DND-41 (cell line): ENCODE measurements around the gene EFNA4.
A peak's percentile ranks its signal among the peaks of the same experiment; 100 is the strongest.

ENCODE experiments used
- ATAC-seq: fragments of 200-7000 bp; cut with Tn5 transposase; 3 replicates; pipeline ENCODE4 v1.9.1; 2021; ENCODE audit warnings: low read depth; ENCODE audit not compliant: insufficient read depth
- DNase-seq: peaks from one replicate; pipeline ENCODE4 v3.0.0-alpha.2; 2020
- H2AFZ ChIP-seq: 2 replicates; pipeline ENCODE4 v1.6.0; 2012; ENCODE audit warnings: low read depth, low read length
- H3K27ac ChIP-seq: 2 replicates; pipeline ENCODE4 v1.5.1; 2012; ENCODE audit warnings: low read length, inconsistent platforms
- H3K27me3 ChIP-seq: fragments of 200-600 bp; sonication (generic); 2 replicates; pipeline ENCODE4 v1.6.0; 2012; ENCODE audit warnings: low read length, mild to moderate bottlenecking, inconsistent platforms; ENCODE audit not compliant: insufficient read depth, poor library complexity
- H3K36me3 ChIP-seq: 2 replicates; pipeline ENCODE4 v1.5.1; 2012; ENCODE audit warnings: low read length, inconsistent platforms; ENCODE audit not compliant: insufficient read depth
- H3K4me1 ChIP-seq: 2 replicates; pipeline ENCODE4 v1.5.1; 2012; ENCODE audit warnings: mild to moderate bottlenecking, low read length; ENCODE audit not compliant: insufficient read depth
- H3K4me2 ChIP-seq: 2 replicates; pipeline ENCODE4 v1.6.0; 2012; ENCODE audit warnings: mild to moderate bottlenecking, moderate library complexity, low read length, inconsistent platforms; ENCODE audit not compliant: insufficient read depth
- H3K4me3 ChIP-seq, 2 experiments: fragments of 200-600 bp in 1 of 2; shearing (Covaris generic) in 1 of 2; 2 replicates each; pipeline ENCODE4 v1.5.1; 2012 to 2016; ENCODE audit warnings: inconsistent platforms in 2 of 2, low read length in 2 of 2, mild to moderate bottlenecking in 2 of 2, low read depth in 1 of 2, moderate library complexity in 1 of 2
- H3K79me2 ChIP-seq: 2 replicates; pipeline ENCODE4 v1.6.0; 2012; ENCODE audit warnings: low read length, inconsistent platforms; ENCODE audit not compliant: insufficient read depth
- H3K9ac ChIP-seq: 2 replicates; pipeline ENCODE4 v1.6.0; 2012; ENCODE audit warnings: low read depth, mild to moderate bottlenecking, inconsistent platforms, low read length, moderate library complexity
- H3K9me3 ChIP-seq: 2 replicates; pipeline ENCODE4 v1.5.1; 2012; ENCODE audit warnings: low read length, moderate library complexity, mild to moderate bottlenecking, inconsistent platforms; ENCODE audit not compliant: insufficient read depth, severe bottlenecking
- H4K20me1 ChIP-seq: 2 replicates; pipeline ENCODE4 v1.6.0; 2012; ENCODE audit warnings: low read length; ENCODE audit not compliant: insufficient read depth
- CTCF ChIP-seq: IDR thresholded peaks from 2 replicates; pipeline ENCODE4 v1.5.1; 2012; ENCODE audit warnings: borderline replicate concordance, low read length, moderate library complexity, mild to moderate bottlenecking; ENCODE audit not compliant: poor library complexity, severe bottlenecking; ENCODE audit errors: extremely low read depth
- EZH2 ChIP-seq: IDR thresholded peaks from 3 replicates; pipeline ENCODE4 v1.6.1; 2012; ENCODE audit warnings: borderline replicate concordance, low read depth, mild to moderate bottlenecking, moderate library complexity, low read length, inconsistent platforms; ENCODE audit not compliant: severe bottlenecking

Gene EFNA4

GRCh38 chr1:155073377-155074242, 10.1 kb downstream of the EFNA4 start:
- H3K79me2 ChIP-seq, result no peaks in the 10 kb centered on the region
- peaks cover 10% of the 10 kb centered on the region for H4K20me1 ChIP-seq
- DNase-seq (peak; percentile 30), ATAC-seq (peak; percentile 52)
- no peaks in the 10 kb centered on the region for H3K9me3 ChIP-seq
- no peak overlapping the region for H2AFZ ChIP-seq
- no peak overlapping the region for H3K4me2 ChIP-seq
- H3K4me3 ChIP-seq, result no peak overlapping the region
- peaks cover 8% of the 10 kb centered on the region; the same call in 1 of the 2 replicates for H3K36me3 ChIP-seq
- no peak for TF ChIP-seq CTCF
- peaks cover 22% of the 10 kb centered on the region for H3K27me3 ChIP-seq
- peaks cover 4% of the 10 kb centered on the region for H3K4me1 ChIP-seq
- H3K27ac ChIP-seq, result no peak overlapping the region
- no peak overlapping the region for H3K9ac ChIP-seq

GRCh38 chr1:155075535-155075934, 12.0 kb downstream of the EFNA4 start:
- no peak for DNase-seq
- no peak for ATAC-seq
- no peak overlapping the region for H3K9ac ChIP-seq
- TF ChIP-seq EZH2 (no peak), CTCF (no peak)
- no peak overlapping the region for H3K4me3 ChIP-seq
- H3K4me2 ChIP-seq, result no peak overlapping the region
- peaks cover 22% of the 10 kb centered on the region for H4K20me1 ChIP-seq
- H3K4me1 ChIP-seq, result peaks cover 23% of the 10 kb centered on the region
- no peaks in the 10 kb centered on the region for H3K9me3 ChIP-seq
- no peak overlapping the region for H2AFZ ChIP-seq
- no peaks in the 10 kb centered on the region for H3K36me3 ChIP-seq
- no peaks in the 10 kb centered on the region for H3K79me2 ChIP-seq
- no peak overlapping the region for H3K27ac ChIP-seq
- H3K27me3 ChIP-seq, result peaks cover 41% of the 10 kb centered on the region

- DNase-seq, result no peak
- Histone ChIP-seq H3K4me3 (no peak overlapping the region), H3K27ac (no peak overlapping the region), H3K36me3 (no peaks in the 10 kb centered on the region), H3K4me2 (no peak overlapping the region), H3K4me1 (peaks cover 31% of the 10 kb centered on the region), H3K27me3 (peaks cover 49% of the 10 kb centered on the region), H2AFZ (no peak overlapping the region), H3K9ac (no peak overlapping the region), H4K20me1 (peaks cover 27% of the 10 kb centered on the region), H3K9me3 (no peaks in the 10 kb centered on the region), H3K79me2 (no peaks in the 10 kb centered on the region)
- TF ChIP-seq CTCF, result no peak
- no peak for TF ChIP-seq EZH2
- no peak for ATAC-seq
Measured at GRCh38 chr1:155076371-155076770, 12.8 kb downstream of the EFNA4 start.
